GM12878 (cell line): Measurements from ENCODE around the gene LRRC31. TPM values are rescaled to one million over a fixed set of nuclear protein-coding genes. Genes with fewer than 3 reads are reported as not detected.

Experiments
- ATAC-seq: fragments of 200-7000 bp; cut with Tn5 transposase; 3 replicates; pipeline ENCODE4 v1.9.1; 2020; ENCODE audit warnings: mild to moderate bottlenecking, moderate library complexity
- BruUV-seq: library from RNA; stranded (reverse); fragments of 400-500 nt; replicated peaks from 2 replicates; lab custom pipeline; 2021; lab: Mats Ljungman, UMichigan
- CTCF ChIA-PET: fragments of 300-600 bp; sonication (Branson Sonifier 250); formaldehyde crosslinking; extraction: SDS; loops from one replicate; lab custom pipeline; 2021; ENCODE audit warnings: inconsistent platforms; lab: Yijun Ruan, JAX
- POLR2A ChIA-PET: fragments of 350-600 bp; formaldehyde crosslinking; extraction: SDS; loops from one replicate; lab custom pipeline; 2021; ENCODE audit warnings: inconsistent platforms; lab: Charles Lee
- RAD21 ChIA-PET: fragments of 300-600 bp; sonication (Branson Sonifier 250); formaldehyde crosslinking; loops from one replicate; lab custom pipeline; 2023; ENCODE audit warnings: antibody characterized with exemption; ENCODE audit not compliant: unreplicated experiment; lab: Charles Lee
- SMC1A ChIA-PET: fragments of 300-600 bp; sonication (Branson Sonifier 250); formaldehyde crosslinking; loops from one replicate; lab custom pipeline; 2023; ENCODE audit not compliant: unreplicated experiment, uncharacterized antibody; lab: Charles Lee
- DNase-seq: peaks from one replicate; pipeline ENCODE4 v3.0.0-alpha.2; 2011; ENCODE audit warnings: low read depth, low spot score
- FAIRE-seq: peaks from 3 replicates; lab custom pipeline; 2011; peaks lifted over from hg19 to GRCh38; lab: Jason Lieb, UNC
- H2AFZ ChIP-seq: 2 replicates; pipeline ENCODE4 v1.6.0; 2011; ENCODE audit warnings: low read depth, low read length, control low read depth; ENCODE audit not compliant: control insufficient read depth
- H3K27ac ChIP-seq: 2 replicates; pipeline ENCODE4 v1.5.1; 2011; ENCODE audit warnings: control low read depth; ENCODE audit not compliant: control insufficient read depth, insufficient read depth
- H3K27me3 ChIP-seq, 2 experiments: replicated peaks in 1 of 2; 2 replicates each; pipeline versions ENCODE4 v1.6.0 to v1.6.1; 2011; ENCODE audit warnings: low read length in 1 of 2; ENCODE audit not compliant: control insufficient read depth in 2 of 2, insufficient read depth in 2 of 2
- H3K36me3 ChIP-seq, 2 experiments: 2 replicates each; pipeline ENCODE4 v1.5.1; 2011; ENCODE audit warnings: low read length in 1 of 2; ENCODE audit not compliant: control insufficient read depth in 2 of 2, insufficient read depth in 2 of 2
- H3K4me1 ChIP-seq: 2 replicates; pipeline ENCODE4 v1.6.1; 2011; ENCODE audit warnings: mild to moderate bottlenecking, low read length, moderate library complexity, mixed read lengths; ENCODE audit not compliant: control insufficient read depth, insufficient read depth
- H3K4me2 ChIP-seq: 2 replicates; pipeline ENCODE4 v1.6.0; 2011; ENCODE audit warnings: control low read depth; ENCODE audit not compliant: control insufficient read depth, insufficient read depth
- H3K4me3 ChIP-seq: fragments of 200-600 bp; sonication (generic); 2 replicates; pipeline ENCODE4 v1.5.1; 2016
- H3K79me2 ChIP-seq: 2 replicates; pipeline ENCODE4 v1.6.0; 2011; ENCODE audit warnings: low read length; ENCODE audit not compliant: control insufficient read depth, insufficient read depth
- H3K9ac ChIP-seq: 2 replicates; pipeline ENCODE4 v1.8.0; 2011; ENCODE audit warnings: low read length, control low read depth, mixed read lengths; ENCODE audit not compliant: control insufficient read depth, insufficient read depth
- H3K9me3 ChIP-seq: replicated peaks from 3 replicates; pipeline ENCODE4 v1.5.1; 2011; ENCODE audit warnings: mild to moderate bottlenecking, low read length; ENCODE audit not compliant: control insufficient read depth, insufficient read depth
- H4K20me1 ChIP-seq: 2 replicates; pipeline ENCODE4 v1.6.0; 2011; ENCODE audit not compliant: control insufficient read depth, insufficient read depth
- HDGF ChIP-seq: fragments of 450-650 bp; IDR thresholded peaks from 2 replicates; pipeline ENCODE4 v1.6.1; 2016; ENCODE audit warnings: antibody characterized with exemption
- PML ChIP-seq: IDR thresholded peaks from 2 replicates; pipeline ENCODE4 v1.6.1; 2012; ENCODE audit warnings: low read length, inconsistent platforms
- POLR2AphosphoS2 ChIP-seq: IDR thresholded peaks from 2 replicates; pipeline ENCODE4 v1.6.1; 2011; ENCODE audit warnings: low read depth, mild to moderate bottlenecking, low read length, improper control_type of control experiment, moderate library complexity
- RBBP5 ChIP-seq: fragments of 200-600 bp; sonication (generic); conservative IDR thresholded peaks from 2 replicates; pipeline ENCODE4 v1.6.1; 2016
- SMAD5 ChIP-seq: IDR thresholded peaks from 2 replicates; pipeline ENCODE4 v1.6.1; 2016; ENCODE audit warnings: antibody characterized with exemption, low read depth
- ZSCAN29 ChIP-seq: fragments of 450-650 bp; IDR thresholded peaks from 2 replicates; pipeline ENCODE4 v1.6.1; 2017; ENCODE audit warnings: mild to moderate bottlenecking, moderate library complexity
- WGBS: methylation state at CpG from one replicate; pipeline ENCODE4 v1.1.6; 2016; ENCODE audit warnings: low lambda C conversion rate; ENCODE audit not compliant: insufficient replicate concordance, insufficient coverage; ENCODE audit errors: missing lambda C conversion rate; 5-methylcytosine and 5-hydroxymethylcytosine counted together
- in situ Hi-C: fragments of 300-500 bp; cut with MboI; formaldehyde crosslinking; loops from 9 replicates; pipeline ENCODE4 v1.14.3; 2018; ENCODE audit warnings: mixed read lengths
- intact Hi-C: fragments of 100-400 bp; cut with micrococcal nuclease; formaldehyde crosslinking; loops from one replicate; pipeline ENCODE4 v1.14.2; 2022; ENCODE audit not compliant: unreplicated experiment
- polyA plus RNA-seq, 11 experiments: library from polyadenylated mRNA; depleted of rRNA in 4 of 11; unstranded in 6 of 11; stranded (reverse) in 5 of 11; fragments of >200 nt; fragmentation: Nextera tagmentation in 4 of 11; fragmentation: Illumina TruSeq in 1 of 11; extraction: Ambion mirVana in 4 of 11; extraction: Trizol in 1 of 11; gene quantifications; 1 replicate in 1 of 11; 2 replicates in 10 of 11; pipeline versions ENCODE4 v1.2.1 to v1.2.3, GENCODE V29; 2011 to 2016; ENCODE audit warnings: inconsistent platforms in 2 of 11, missing spikeins in 2 of 11, low read depth in 1 of 11
- total RNA-seq, 4 experiments: library from RNA; depleted of rRNA in 3 of 4; stranded (reverse); fragments of >200 nt in 3 of 4; fragmentation: Illumina TruSeq in 1 of 4; extraction: Trizol in 1 of 4; gene quantifications; 2 replicates each; pipeline versions ENCODE4 v1.2.1 to v1.2.3, GENCODE V29; 2013 to 2021
- TF ChIP-seq, protein P1 (sequence below): IDR thresholded peaks from 2 replicates; pipeline ENCODE4 v1.6.1; 2011; ENCODE audit warnings: low read depth, mild to moderate bottlenecking, low read length, moderate library complexity, borderline replicate concordance; ENCODE audit errors: extremely low read depth

LRRC31 gene
- total and polyA plus RNA-seq, 10 of the 15 experiments (the other 5 are each of a cell fraction or from before 2014, with no cell fraction given) = 0.04 to 0.06 (median 0.06) TPM; not detected in 7

DNA sequence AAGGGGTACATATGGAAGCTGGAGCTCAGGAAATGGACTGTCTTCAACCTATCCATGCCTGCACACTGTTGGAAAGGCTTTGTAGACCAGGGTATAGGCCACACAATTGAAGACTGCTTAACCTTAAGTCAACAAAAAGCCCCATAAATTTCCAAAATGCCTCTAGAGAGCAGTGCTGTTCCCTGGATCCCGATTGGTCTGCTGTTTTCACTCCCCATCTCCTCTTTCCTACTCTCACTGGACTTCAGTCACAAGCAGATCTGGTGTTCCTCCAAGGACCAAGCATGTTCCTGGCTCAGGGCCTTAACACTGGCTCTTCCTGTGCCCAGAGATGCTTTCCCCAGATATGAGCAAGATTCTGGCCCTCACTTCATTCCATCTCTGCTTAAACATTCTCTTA lies 34.2 kb downstream of the LRRC31 start (continued):
- TF ChIP-seq HDGF = no peak
- no peak for TF ChIP-seq SMAD5
- TF ChIP-seq, protein P1, sequence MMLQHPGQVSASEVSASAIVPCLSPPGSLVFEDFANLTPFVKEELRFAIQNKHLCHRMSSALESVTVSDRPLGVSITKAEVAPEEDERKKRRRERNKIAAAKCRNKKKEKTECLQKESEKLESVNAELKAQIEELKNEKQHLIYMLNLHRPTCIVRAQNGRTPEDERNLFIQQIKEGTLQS = no peak
- TF ChIP-seq RBBP5 = no peak
- no peak for TF ChIP-seq PML

DNA sequence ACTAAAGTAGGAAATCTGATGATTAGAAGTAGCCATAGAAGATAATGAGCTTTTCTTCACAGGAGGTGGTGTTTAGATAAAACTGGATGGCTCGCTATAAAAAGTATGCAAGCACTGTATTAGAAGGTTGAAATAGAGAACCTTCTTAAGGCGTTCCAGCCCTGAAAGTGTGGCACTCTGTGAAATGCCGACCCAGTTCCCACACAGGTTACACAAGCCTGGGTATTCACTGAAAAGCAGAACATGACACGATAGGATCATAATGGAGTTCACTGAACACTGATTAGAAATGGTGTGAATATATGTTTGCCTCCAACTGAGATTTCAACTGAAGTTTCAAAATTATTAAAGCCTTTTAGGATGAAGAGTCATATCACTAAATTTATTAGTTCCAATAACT lies 42.0 kb downstream of the LRRC31 start:
- POLR2A ChIA-PET = interaction anchor here (0.6 kb wide), 1 partner anchor 222 kb away, joined by 4 read pairs; no protein-coding TSS in a partner anchor
- H3K27me3 ChIP-seq = no peaks in the 10 kb centered on the region; a peak in 1 of 4 replicates
- H2AFZ ChIP-seq = no peak overlapping the region
- no peaks in the 10 kb centered on the region for H3K79me2 ChIP-seq
- H3K4me1 ChIP-seq = no peaks in the 10 kb centered on the region
- H3K36me3 ChIP-seq = no peaks in the 10 kb centered on the region
- BruUV-seq = no TSS peak
- H4K20me1 ChIP-seq = no peaks in the 10 kb centered on the region
- intact Hi-C loops (no loop called here), in situ Hi-C loops (no loop called here)
- no peak overlapping the region for H3K4me2 ChIP-seq
- ATAC-seq = no peak
- CTCF ChIA-PET = no interaction called here
- H3K4me3 ChIP-seq = no peak overlapping the region
- WGBS = 78% methylated on average over 4 of the region's 4 CpGs
- H3K9ac ChIP-seq = no peak overlapping the region
- FAIRE-seq = no peak
- TF ChIP-seq ZSCAN29 (no peak), POLR2AphosphoS2 (no peak)
- SMC1A ChIA-PET = interaction anchor here (0.5 to 1.1 kb wide), 2 partner anchors 15 to 35 kb away, joined by 3 read pairs; no protein-coding TSS in a partner anchor
- RAD21 ChIA-PET = no interaction called here
- H3K9me3 ChIP-seq = no peaks in the 10 kb centered on the region
- H3K27ac ChIP-seq = no peak overlapping the region
- DNase-seq = no peak
